ENCODE measurements around the gene CNNM4. TPM values are rescaled to one million over a fixed set of nuclear protein-coding genes. Genes with fewer than 3 reads are reported as not detected.
A peak's percentile ranks its signal among the peaks of the same experiment; 100 is the strongest.
"Not testable (repeated sequence)": the region's sequence is repeated elsewhere in the genome, so short reads cannot be mapped to it uniquely, and the experiment has no call there.

Gene CNNM4
- total and polyA plus RNA-seq, 7 donors, result 2.3 to 36.7 (median 6.6) TPM

DNA sequence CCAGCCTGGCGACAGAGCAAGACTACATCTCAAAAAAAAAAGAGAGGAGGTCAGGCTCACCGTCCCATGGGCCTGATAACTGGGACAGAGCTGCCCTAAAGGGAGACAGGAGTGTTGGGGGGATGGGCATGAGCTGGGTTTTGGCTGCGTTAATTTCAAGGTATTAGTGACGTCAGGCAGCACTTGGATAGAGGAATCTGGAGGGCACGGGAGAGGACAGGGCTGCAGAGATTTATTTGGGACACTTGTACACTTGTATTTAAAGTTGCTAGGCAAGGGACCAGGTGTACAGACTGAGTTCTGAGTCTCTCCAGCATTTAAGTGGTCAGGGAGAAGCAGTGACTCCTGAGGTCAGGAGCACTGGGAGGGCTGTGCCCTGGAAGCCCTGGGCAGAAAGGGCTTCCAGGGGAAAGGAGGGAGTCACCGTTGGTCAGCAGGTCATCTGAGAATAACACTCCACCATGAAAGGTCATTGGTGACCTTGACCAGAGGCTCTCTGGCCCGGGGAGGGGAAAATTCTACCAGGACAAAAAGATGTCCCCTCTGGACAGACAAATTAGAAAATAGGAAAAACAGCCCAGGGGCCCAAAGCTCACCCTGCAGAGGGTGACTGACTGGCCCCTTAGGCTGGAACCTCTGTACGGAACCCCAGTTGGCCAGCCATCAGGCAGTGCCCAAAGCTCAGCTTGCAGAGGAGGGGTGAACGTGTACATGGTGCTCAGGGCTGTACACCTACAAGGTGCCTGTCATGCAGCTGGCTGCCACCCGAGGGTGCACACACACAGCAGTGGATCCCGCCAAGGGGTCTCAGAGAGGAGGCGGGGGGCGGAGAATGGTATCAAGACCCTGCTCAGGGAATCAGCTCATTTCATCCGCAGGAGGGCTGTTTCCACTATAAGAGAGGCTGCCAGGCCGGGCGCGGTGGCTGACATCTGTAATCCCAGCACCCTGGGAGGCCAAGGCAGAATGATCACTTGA lies 32.4 kb downstream of the CNNM4 start:
- TF ChIP-seq POLR2AphosphoS5 (IDR thresholded peaks at IDR 0.05) (no peak), EP300 (IDR thresholded peaks at IDR 0.05) (no peak), POLR2A (IDR thresholded peaks at IDR 0.05) (no peak), CTCF (IDR thresholded peaks at IDR 0.05) (no peak)
- peaks cover 0 to 14% (median 13%) of the 10 kb centered on the region in 4 donors for H3K4me1 ChIP-seq
- H3K9me3 ChIP-seq, result no peaks in the 10 kb centered on the region
- DNase-seq, result peak; percentile 48
- H3K27ac ChIP-seq, result no peak overlapping the region
- no peak overlapping the region for H3K4me3 ChIP-seq
- peaks cover 0 to 10% (median 3%) of the 10 kb centered on the region in 4 donors for H3K36me3 ChIP-seq
- intact Hi-C loops (cut with DNase I), result no loop called here
- WGBS, 2 donors, result 87 to 91% methylated on average over 17 of the region's 17 CpGs
- H3K27me3 ChIP-seq, result no peaks in the 10 kb centered on the region

GRCh38 chr2:96795076-96795475 lies 34.4 kb downstream of the CNNM4 start:
- Histone ChIP-seq H3K4me3 (no peak overlapping the region), H3K36me3 (peaks cover 0 to 28% (median 6%) of the 10 kb centered on the region in 4 donors), H3K9me3 (no peaks in the 10 kb centered on the region), H3K4me1 (no peaks in the 10 kb centered on the region), H3K27me3 (no peaks in the 10 kb centered on the region), H3K27ac (no peak overlapping the region)
- TF ChIP-seq POLR2A (IDR thresholded peaks at IDR 0.05) (no peak), POLR2AphosphoS5 (IDR thresholded peaks at IDR 0.05) (no peak), EP300 (IDR thresholded peaks at IDR 0.05) (no peak), CTCF (IDR thresholded peaks at IDR 0.05) (no peak)
- DNase-seq, result peak; percentile 35
- intact Hi-C loops (cut with DNase I), result no loop called here
- WGBS, 2 donors, result 97 to 98% methylated on average over 6 of the region's 6 CpGs

DNA sequence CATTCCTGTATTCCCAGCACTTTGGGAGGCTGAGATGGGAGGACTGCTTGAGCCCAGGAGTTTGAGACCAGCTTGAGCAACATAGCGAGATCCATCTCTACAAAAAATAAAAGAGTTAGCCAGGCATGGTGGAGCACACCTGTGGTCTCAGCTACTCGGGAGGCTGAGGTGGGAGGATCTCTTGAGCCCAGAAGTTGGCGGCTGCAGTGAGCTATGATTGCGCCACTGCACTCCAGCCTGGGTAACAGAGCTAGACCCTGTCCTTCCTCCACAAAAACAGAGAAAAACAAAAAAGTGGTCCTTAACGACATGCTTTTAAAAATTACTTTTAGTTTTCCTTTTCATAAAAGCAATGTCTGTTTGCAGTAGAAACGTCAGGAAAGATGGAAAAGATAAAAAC lies 35.8 kb downstream of the CNNM4 start:
- H3K27ac ChIP-seq; DNase-seq; H3K4me3 ChIP-seq; H3K4me1 ChIP-seq; intact Hi-C loops (cut with DNase I); H3K27me3 ChIP-seq; H3K9me3 ChIP-seq: not testable (repeated sequence)
- 91 to 92% methylated on average over 6 of the region's 6 CpGs for WGBS, 2 donors
- peaks cover 0 to 29% (median 6%) of the 10 kb centered on the region in 4 donors for H3K36me3 ChIP-seq

- Histone ChIP-seq H3K27ac (no peak overlapping the region), H3K4me1 (peaks cover 0 to 8% (median 7%) of the 10 kb centered on the region in 4 donors), H3K27me3 (no peaks in the 10 kb centered on the region), H3K36me3 (peaks cover 0 to 35% (median 6%) of the 10 kb centered on the region in 4 donors), H3K9me3 (no peaks in the 10 kb centered on the region), H3K4me3 (no peak overlapping the region)
- TF ChIP-seq POLR2AphosphoS5 (IDR thresholded peaks at IDR 0.05) (no peak), EP300 (IDR thresholded peaks at IDR 0.05) (no peak), POLR2A (IDR thresholded peaks at IDR 0.05) (no peak), CTCF (IDR thresholded peaks at IDR 0.05) (no peak)
- peak; percentile 46 for DNase-seq
- 95 to 96% methylated on average over 23 of the region's 23 CpGs for WGBS, 2 donors
- intact Hi-C loops (cut with DNase I), result no loop called here
These were observed 36.4 kb downstream of the CNNM4 start for GRCh38 chr2:96797066-96797625.

Measured in sigmoid colon (tissue), 7 donors.